ENCODE measurements around the gene GRIA4.

DNA sequence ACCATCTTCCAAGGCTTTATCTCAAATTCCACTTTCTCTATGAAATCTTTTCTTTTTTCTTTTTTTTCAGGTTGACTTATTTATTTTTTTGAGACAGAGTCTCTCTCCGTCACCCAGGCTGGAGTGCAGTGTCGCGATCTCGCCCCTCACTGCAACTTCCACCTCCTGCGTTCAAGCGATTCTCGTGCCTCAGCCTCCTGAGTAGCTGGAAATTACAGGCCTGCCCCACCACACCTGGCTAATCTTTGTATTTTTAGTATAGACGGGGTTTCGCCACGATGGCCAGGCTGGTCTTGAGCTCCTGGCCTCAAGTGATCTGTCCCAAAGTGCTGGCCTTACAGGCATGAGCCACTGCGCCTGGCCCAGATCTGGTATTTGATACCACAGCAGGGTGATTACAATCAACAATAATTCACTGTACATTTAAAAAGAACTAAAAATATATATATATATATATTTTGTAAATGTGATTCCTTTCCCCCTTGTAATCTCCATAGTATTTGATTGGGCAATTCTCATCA, 290.7 kb downstream of the GRIA4 start:
- no peak for TF ChIP-seq POLR2A (IDR thresholded peaks at IDR 0.05)
- TF ChIP-seq, protein P1, sequence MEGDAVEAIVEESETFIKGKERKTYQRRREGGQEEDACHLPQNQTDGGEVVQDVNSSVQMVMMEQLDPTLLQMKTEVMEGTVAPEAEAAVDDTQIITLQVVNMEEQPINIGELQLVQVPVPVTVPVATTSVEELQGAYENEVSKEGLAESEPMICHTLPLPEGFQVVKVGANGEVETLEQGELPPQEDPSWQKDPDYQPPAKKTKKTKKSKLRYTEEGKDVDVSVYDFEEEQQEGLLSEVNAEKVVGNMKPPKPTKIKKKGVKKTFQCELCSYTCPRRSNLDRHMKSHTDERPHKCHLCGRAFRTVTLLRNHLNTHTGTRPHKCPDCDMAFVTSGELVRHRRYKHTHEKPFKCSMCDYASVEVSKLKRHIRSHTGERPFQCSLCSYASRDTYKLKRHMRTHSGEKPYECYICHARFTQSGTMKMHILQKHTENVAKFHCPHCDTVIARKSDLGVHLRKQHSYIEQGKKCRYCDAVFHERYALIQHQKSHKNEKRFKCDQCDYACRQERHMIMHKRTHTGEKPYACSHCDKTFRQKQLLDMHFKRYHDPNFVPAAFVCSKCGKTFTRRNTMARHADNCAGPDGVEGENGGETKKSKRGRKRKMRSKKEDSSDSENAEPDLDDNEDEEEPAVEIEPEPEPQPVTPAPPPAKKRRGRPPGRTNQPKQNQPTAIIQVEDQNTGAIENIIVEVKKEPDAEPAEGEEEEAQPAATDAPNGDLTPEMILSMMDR (IDR thresholded peaks at IDR 0.05): no peak

Measured in uterus (tissue), 2 donors.